ENCODE measurements around the gene BOLA3. TPM values are rescaled to one million over a fixed set of nuclear protein-coding genes. Genes with fewer than 3 reads are reported as not detected.
"Not testable (repeated sequence)": the region's sequence is repeated elsewhere in the genome, so short reads cannot be mapped to it uniquely, and the experiment has no call there.

The BOLA3 gene
- total RNA-seq, 4 donors from 2014 or later: 3.0 to 51.5 (median 44.0) TPM; not detected in 1

DNA sequence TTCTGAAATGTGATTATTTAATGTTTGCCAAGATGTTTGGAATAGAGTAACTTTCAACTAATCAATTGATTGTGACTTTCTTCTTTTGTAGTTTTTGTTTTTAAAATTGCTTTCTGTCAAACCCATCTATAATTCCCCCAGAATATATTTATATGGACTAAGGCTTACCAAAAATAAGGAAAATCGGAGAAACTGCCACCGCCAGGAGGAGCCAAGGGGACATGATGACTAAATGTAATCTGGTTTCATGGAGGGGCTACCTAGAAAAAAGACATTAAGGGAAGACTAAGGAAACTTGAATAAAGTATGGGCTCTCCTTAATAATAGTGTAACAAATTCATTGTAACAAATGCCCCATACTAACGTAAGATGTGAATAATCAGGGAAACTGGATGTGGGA is 19.5 kb downstream of the BOLA3 start:
- no peaks in the 10 kb centered on the region for H3K36me3 ChIP-seq
- H3K4me1 ChIP-seq: no peaks in the 10 kb centered on the region
- 80 to 85% methylated on average over 3 of the region's 3 CpGs for WGBS, 2 donors (ENCODE audit: low coverage in 1 of 2)
- TF ChIP-seq POLR2AphosphoS5 (IDR thresholded peaks at IDR 0.05): no peak
- no peak for TF ChIP-seq CTCF (IDR thresholded peaks at IDR 0.05)
- no peak for TF ChIP-seq POLR2A (IDR thresholded peaks at IDR 0.05)
- no peak for TF ChIP-seq EP300 (IDR thresholded peaks at IDR 0.05; ENCODE audit: low read depth)
- intact Hi-C loops (cut with DNase I; ENCODE audit: low total_unique reads): no loop called here
- H3K4me3 ChIP-seq: no peak overlapping the region
- H3K9me3 ChIP-seq: no peaks in the 10 kb centered on the region
- no peak for DNase-seq
- peaks cover 15% of the 10 kb centered on the region for H3K27me3 ChIP-seq
- no peak overlapping the region for H3K27ac ChIP-seq
- in situ Hi-C loops (cut with MboI; ENCODE audit: low pct_ligation_motif_present in 1 of 4, low pct_unique_long_range_greater_than_20kb in 1 of 4, low sequenced_read_pairs in 3 of 4): loop anchor here in 3 of 4 donors (25.0 kb wide), 2 partner anchors 291 to 316 kb away; partner anchors contain the start of gene STAMBP (in 2 of the 3)

DNA sequence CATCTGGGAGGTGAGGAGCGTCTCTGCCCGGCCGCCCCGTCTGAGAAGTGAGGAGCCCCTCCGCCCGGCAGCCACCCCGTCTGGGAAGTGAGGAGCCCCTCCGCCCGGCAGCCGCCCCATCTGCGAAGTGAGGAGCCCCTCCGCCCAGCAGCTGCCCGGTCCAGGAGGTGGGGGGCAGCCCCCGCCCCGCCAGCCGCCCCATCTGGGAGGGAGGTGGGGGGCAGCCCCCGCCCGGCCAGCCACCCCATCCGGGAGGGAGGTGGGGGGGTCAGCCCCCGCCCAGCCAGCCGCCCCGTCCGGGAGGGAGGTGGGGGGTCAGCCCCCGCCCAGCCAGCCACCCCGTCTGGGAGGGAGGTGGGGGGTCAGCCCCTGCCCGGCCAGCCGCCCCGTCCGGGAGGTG is 23.8 kb downstream of the BOLA3 start:
- H3K4me3 ChIP-seq; H3K36me3 ChIP-seq; H3K27ac ChIP-seq; H3K4me1 ChIP-seq; in situ Hi-C loops (cut with MboI; ENCODE audit: low pct_ligation_motif_present in 1 of 4, low pct_unique_long_range_greater_than_20kb in 1 of 4, low sequenced_read_pairs in 3 of 4); H3K27me3 ChIP-seq; DNase-seq; H3K9me3 ChIP-seq; intact Hi-C loops (cut with DNase I; ENCODE audit: low total_unique reads): not testable (repeated sequence)
- WGBS, 2 donors (ENCODE audit: low coverage in 1 of 2): 100% methylated on average over 9 of the region's 29 CpGs; no CpG with 5 or more reads in 1 of the 2 donors

GRCh38 chr2:74121846-74122245 is 25.9 kb downstream of the BOLA3 start:
- in situ Hi-C loops (cut with MboI; ENCODE audit: low pct_ligation_motif_present in 1 of 4, low pct_unique_long_range_greater_than_20kb in 1 of 4, low sequenced_read_pairs in 3 of 4); H3K27ac ChIP-seq; DNase-seq; H3K4me1 ChIP-seq; H3K4me3 ChIP-seq; H3K27me3 ChIP-seq; H3K36me3 ChIP-seq; intact Hi-C loops (cut with DNase I; ENCODE audit: low total_unique reads); H3K9me3 ChIP-seq: not testable (repeated sequence)
- 100% methylated on average over 1 of the region's 1 CpG for WGBS, 2 donors (ENCODE audit: low coverage in 1 of 2)

- H3K27me3 ChIP-seq: no peaks in the 10 kb centered on the region
- H3K36me3 ChIP-seq: no peaks in the 10 kb centered on the region
- in situ Hi-C loops (cut with MboI; ENCODE audit: low pct_ligation_motif_present in 1 of 4, low pct_unique_long_range_greater_than_20kb in 1 of 4, low sequenced_read_pairs in 3 of 4) (no loop called here), intact Hi-C loops (cut with DNase I; ENCODE audit: low total_unique reads) (no loop called here)
- peaks cover 4 to 8% of the 10 kb centered on the region in 2 donors for H3K9me3 ChIP-seq
- DNase-seq: peak; percentile 89
- peak overlapping the region; percentile 59 to 94 (median 78) for H3K4me3 ChIP-seq
- WGBS, 2 donors (ENCODE audit: low coverage in 1 of 2): 4 to 11% methylated on average over 5 to 33 of the region's 59 CpGs
- TF ChIP-seq CTCF (IDR thresholded peaks at IDR 0.05): peak; percentile 43 to 64 (median 60)
- no peak for TF ChIP-seq EP300 (IDR thresholded peaks at IDR 0.05; ENCODE audit: low read depth)
- TF ChIP-seq POLR2A (IDR thresholded peaks at IDR 0.05): peak; percentile 47
- TF ChIP-seq POLR2AphosphoS5 (IDR thresholded peaks at IDR 0.05): peak in 2 of 3 donors; percentile 40 to 56
- peaks cover 0 to 10% (median 3%) of the 10 kb centered on the region in 4 donors for H3K4me1 ChIP-seq
- peak overlapping the region; percentile 84 to 93 (median 88) for H3K27ac ChIP-seq
These were observed 27.5 kb downstream of the BOLA3 start for GRCh38 chr2:74119912-74120825.

- Histone ChIP-seq H3K4me3 (peak overlapping the region in 1 of 4 donors; percentile 85), H3K36me3 (no peaks in the 10 kb centered on the region), H3K27me3 (no peaks in the 10 kb centered on the region), H3K9me3 (peaks cover 4 to 8% of the 10 kb centered on the region in 2 donors), H3K4me1 (peaks cover 0 to 10% (median 3%) of the 10 kb centered on the region in 4 donors), H3K27ac (peak overlapping the region in 1 of 4 donors; percentile 93)
- in situ Hi-C loops (cut with MboI; ENCODE audit: low pct_ligation_motif_present in 1 of 4, low pct_unique_long_range_greater_than_20kb in 1 of 4, low sequenced_read_pairs in 3 of 4) (no loop called here), intact Hi-C loops (cut with DNase I; ENCODE audit: low total_unique reads) (no loop called here)
- no peak for DNase-seq
- no peak for TF ChIP-seq EP300 (IDR thresholded peaks at IDR 0.05; ENCODE audit: low read depth)
- TF ChIP-seq POLR2A (IDR thresholded peaks at IDR 0.05): no peak
- no peak for TF ChIP-seq POLR2AphosphoS5 (IDR thresholded peaks at IDR 0.05)
- TF ChIP-seq CTCF (IDR thresholded peaks at IDR 0.05): no peak
These were observed 28.4 kb downstream of the BOLA3 start for GRCh38 chr2:74119339-74119738.

Measured in transverse colon (tissue), 4 donors.